GM23338 (cell line): ENCODE data around the gene NUP107. TPM values are rescaled to one million over a fixed set of nuclear protein-coding genes. Genes with fewer than 3 reads are reported as not detected.

Source experiments
- ATAC-seq: fragments of 200-7000 bp; cut with Tn5 transposase; 3 replicates; pipeline ENCODE4 v1.9.1; 2020
- DNase-seq: peaks from one replicate; pipeline ENCODE4 v3.0.0-alpha.2; 2015; ENCODE audit warnings: low spot score
- H2AFZ ChIP-seq: fragments of 200-600 bp; sonication (generic); 2 replicates; pipeline ENCODE4 v1.8.0; 2016; ENCODE audit warnings: antibody characterized with exemption, mild to moderate bottlenecking, moderate library complexity
- H3F3A ChIP-seq: fragments of 200-600 bp; sonication (generic); replicated peaks from 2 replicates; pipeline ENCODE4 v1.8.0; 2017; ENCODE audit warnings: antibody characterized with exemption, mixed run types, low read depth
- H3K27ac ChIP-seq: fragments of 200-600 bp; sonication (generic); 2 replicates; pipeline ENCODE4 v1.6.1; 2016; ENCODE audit warnings: low read depth
- H3K27me3 ChIP-seq: fragments of 200-600 bp; sonication (generic); 2 replicates; pipeline ENCODE4 v1.8.0; 2016; ENCODE audit warnings: mild to moderate bottlenecking, mixed run types, moderate library complexity; ENCODE audit not compliant: insufficient read depth
- H3K36me3 ChIP-seq: fragments of 200-600 bp; sonication (generic); 2 replicates; pipeline ENCODE4 v1.8.0; 2016; ENCODE audit warnings: mild to moderate bottlenecking; ENCODE audit not compliant: insufficient read depth
- H3K4me1 ChIP-seq: fragments of 200-600 bp; sonication (generic); 2 replicates; pipeline ENCODE4 v1.8.0; 2016; ENCODE audit warnings: mild to moderate bottlenecking, moderate library complexity; ENCODE audit not compliant: insufficient read depth
- H3K4me2 ChIP-seq: fragments of 200-600 bp; sonication (generic); 2 replicates; pipeline ENCODE4 v1.7.1; 2017; ENCODE audit warnings: mixed run types
- H3K4me3 ChIP-seq: fragments of 200-600 bp; sonication (generic); 2 replicates; pipeline ENCODE4 v1.6.1; 2016; ENCODE audit warnings: mixed run types
- H3K79me2 ChIP-seq: fragments of 200-600 bp; sonication (generic); replicated peaks from 2 replicates; pipeline ENCODE4 v1.8.0; 2017; ENCODE audit warnings: mild to moderate bottlenecking; ENCODE audit not compliant: insufficient read depth
- H3K9me2 ChIP-seq: fragments of 200-600 bp; sonication (generic); 2 replicates; pipeline ENCODE4 v1.8.0; 2017; ENCODE audit not compliant: insufficient read depth
- H4K20me1 ChIP-seq: fragments of 200-600 bp; sonication (generic); replicated peaks from 2 replicates; pipeline ENCODE4 v1.8.0; 2017; ENCODE audit warnings: mild to moderate bottlenecking; ENCODE audit not compliant: insufficient read depth
- H3K27ac Mint-ChIP-seq: 2 replicates; pipeline ENCODE4 v1.8.0; 2020; ENCODE audit warnings: inconsistent platforms, mild to moderate bottlenecking, moderate library complexity, mixed read lengths
- H3K27me3 Mint-ChIP-seq: 3 replicates; pipeline ENCODE4 v1.8.0; 2022; ENCODE audit warnings: low read depth, mild to moderate bottlenecking, moderate library complexity, mixed read lengths, inconsistent platforms; ENCODE audit not compliant: insufficient read depth, poor library complexity
- H3K36me3 Mint-ChIP-seq: 3 replicates; pipeline ENCODE4 v1.8.0; 2021; ENCODE audit warnings: low read depth, mild to moderate bottlenecking, inconsistent platforms, moderate library complexity, mixed read lengths
- H3K4me1 Mint-ChIP-seq: 3 replicates; pipeline ENCODE4 v1.8.0; 2020; ENCODE audit warnings: mild to moderate bottlenecking, inconsistent platforms, mixed read lengths
- H3K4me3 Mint-ChIP-seq: 3 replicates; pipeline ENCODE4 v1.8.0; 2021; ENCODE audit warnings: moderate library complexity, mild to moderate bottlenecking, inconsistent platforms, mixed read lengths
- H3K9me3 Mint-ChIP-seq: 3 replicates; pipeline ENCODE4 v1.8.0; 2020; ENCODE audit warnings: moderate library complexity, mild to moderate bottlenecking, inconsistent platforms, mixed read lengths
- CREB1 ChIP-seq: fragments of 250-450 bp; sonication (Bioruptor Pico); IDR thresholded peaks from 2 replicates; pipeline ENCODE4 v1.5.0; 2020; ENCODE audit warnings: low read depth, mild to moderate bottlenecking, moderate library complexity
- ETS1 ChIP-seq: IDR thresholded peaks from 2 replicates; pipeline ENCODE4 v1.6.1; 2016; ENCODE audit warnings: antibody characterized with exemption
- EZH2phosphoT487 ChIP-seq: fragments of 200-600 bp; sonication (generic); IDR thresholded peaks from one replicate; pipeline ENCODE4 v1.8.1; 2018; ENCODE audit warnings: antibody characterized with exemption; ENCODE audit not compliant: unreplicated experiment
- NANOG ChIP-seq: IDR thresholded peaks from 2 replicates; pipeline ENCODE4 v1.6.1; 2016; ENCODE audit warnings: antibody characterized with exemption, borderline replicate concordance
- REST ChIP-seq: IDR thresholded peaks from one replicate; pipeline ENCODE4 v1.6.1; 2018; ENCODE audit warnings: antibody characterized with exemption; ENCODE audit not compliant: unreplicated experiment
- ZNF114 ChIP-seq: fragments of 250-450 bp; sonication (Bioruptor Pico); IDR thresholded peaks from 2 replicates; pipeline ENCODE4 v1.5.0; 2020; ENCODE audit warnings: mild to moderate bottlenecking, moderate library complexity
- ZNF331 ChIP-seq: fragments of 250-450 bp; sonication (Bioruptor Pico); IDR thresholded peaks from 2 replicates; pipeline ENCODE4 v1.5.0; 2020; ENCODE audit warnings: low read depth, mild to moderate bottlenecking, moderate library complexity
- ZNF462 ChIP-seq: fragments of 250-450 bp; sonication (Bioruptor Pico); IDR thresholded peaks from 2 replicates; pipeline ENCODE4 v1.5.0; 2020; ENCODE audit warnings: mild to moderate bottlenecking, moderate library complexity
- polyA plus RNA-seq: library from polyadenylated mRNA; unstranded; fragments of >200 nt; fragmentation: Nextera tagmentation; extraction: Ambion mirVana; gene quantifications from 2 replicates; pipeline ENCODE4 v1.2.1, GENCODE V29; 2016
- total RNA-seq: library from RNA; depleted of rRNA; stranded (reverse); fragments of >200 nt; shearing (Covaris generic); gene quantifications from 2 replicates; pipeline ENCODE4 v1.2.3, GENCODE V29; 2014

The NUP107 gene
- total and polyA plus RNA-seq, 2 experiments from 2014 or later, result 123 to 152 TPM

DNA sequence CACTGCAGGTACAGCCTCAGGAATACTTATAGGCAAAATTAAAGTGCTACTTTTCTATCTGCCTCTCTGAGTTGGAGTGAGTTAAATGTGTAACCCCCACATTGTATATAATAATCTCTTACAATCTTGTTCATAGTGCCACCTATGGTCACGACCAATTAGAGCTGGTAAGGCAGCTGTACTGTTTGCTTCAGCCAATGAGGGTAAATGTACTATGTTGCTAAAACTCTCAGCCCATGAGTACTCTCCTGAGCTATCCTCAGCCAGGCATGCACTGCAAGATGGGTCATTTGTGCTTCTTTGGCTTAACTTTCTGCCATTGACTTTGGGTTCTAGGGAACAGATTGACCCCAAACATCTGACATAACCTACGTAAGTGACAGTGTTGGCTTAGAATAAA lies 106.2 kb downstream of the NUP107 start (continued):
- no peak for TF ChIP-seq ZNF462 (CRISPR knock-in tag)

GRCh38 chr12:68793436-68793835 lies 106.7 kb downstream of the NUP107 start:
- Histone ChIP-seq H3K27ac (no peak overlapping the region), H3K27me3 (no peaks in the 10 kb centered on the region), H3K9me2 (no peaks in the 10 kb centered on the region; the same call in 1 of the 2 replicates), H3K4me1 (no peaks in the 10 kb centered on the region), H3K79me2 (no peaks in the 10 kb centered on the region), H3K4me2 (no peak overlapping the region), H3F3A (no peaks in the 10 kb centered on the region), H3K36me3 (no peaks in the 10 kb centered on the region), H4K20me1 (no peaks in the 10 kb centered on the region), H2AFZ (peak overlapping the region; percentile 16; the same call in 1 of the 2 replicates), H3K4me3 (no peak overlapping the region)
- DNase-seq (no peak), ATAC-seq (peak; percentile 22; the same call in 2 of the 3 replicates)
- no peak overlapping the region for H3K4me3 Mint-ChIP-seq
- H3K36me3 Mint-ChIP-seq, result no peaks in the 10 kb centered on the region
- H3K9me3 Mint-ChIP-seq, result no peaks in the 10 kb centered on the region
- peaks cover 2% of the 10 kb centered on the region for H3K27me3 Mint-ChIP-seq
- peaks cover 7% of the 10 kb centered on the region for H3K4me1 Mint-ChIP-seq
- no peak overlapping the region for H3K27ac Mint-ChIP-seq
- TF ChIP-seq NANOG, result no peak
- TF ChIP-seq EZH2phosphoT487, result no peak
- no peak for TF ChIP-seq ETS1
- no peak for TF ChIP-seq ZNF331 (CRISPR knock-in tag)
- TF ChIP-seq CREB1 (CRISPR knock-in tag), result no peak
- no peak for TF ChIP-seq REST
- no peak for TF ChIP-seq ZNF114 (CRISPR knock-in tag)
